GM20431 (cell line): ENCODE data around the gene GBF1.

Experiments used
- in situ Hi-C: fragments of 300-500 bp; cut with MseI, MboI; formaldehyde crosslinking; loops from one replicate; pipeline ENCODE4 v1.15.0; 2020; ENCODE audit warnings: low sequenced_read_pairs; ENCODE audit not compliant: unreplicated experiment

The GBF1 gene

GRCh38 chr10:102400076-102400475 is 154.7 kb downstream of the GBF1 start:
- in situ Hi-C loops = no loop called here

GRCh38 chr10:102400598-102401341 is 155.4 kb downstream of the GBF1 start:
- in situ Hi-C loops = no loop called here

GRCh38 chr10:102401342-102401654 is 156.0 kb downstream of the GBF1 start:
- in situ Hi-C loops = no loop called here

GRCh38 chr10:102401735-102402511 is 156.6 kb downstream of the GBF1 start:
- in situ Hi-C loops = no loop called here

GRCh38 chr10:102402512-102402896 is 157.2 kb downstream of the GBF1 start:
- in situ Hi-C loops = no loop called here

GRCh38 chr10:102403115-102403514 is 157.8 kb downstream of the GBF1 start:
- in situ Hi-C loops = no loop called here

- in situ Hi-C loops = no loop called here
Observed at GRCh38 chr10:102404361-102405107, 159.2 kb downstream of the GBF1 start.

DNA sequence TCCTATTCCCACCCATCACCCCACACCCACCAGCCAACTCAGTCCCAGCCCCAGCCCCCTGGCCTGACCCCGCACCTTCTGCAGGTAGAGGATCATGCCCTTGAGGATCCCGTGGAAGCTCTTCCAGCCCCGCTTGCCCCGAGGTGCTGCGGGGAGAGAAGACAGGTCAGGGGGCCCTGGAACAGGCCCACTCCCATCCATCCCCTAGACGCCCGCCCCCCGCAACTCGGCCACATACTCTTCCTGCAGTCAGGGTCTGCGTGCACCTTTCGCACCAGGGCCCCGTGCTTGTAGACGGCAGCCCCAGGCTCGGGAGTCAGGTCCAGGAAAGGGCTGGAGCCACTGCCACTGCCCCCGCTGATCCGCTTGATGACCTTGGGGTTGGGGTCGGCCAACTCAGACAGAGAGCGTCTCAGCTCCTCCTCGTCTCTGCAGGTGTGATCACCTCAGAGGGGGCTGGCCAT is 159.8 kb downstream of the GBF1 start:
- in situ Hi-C loops = no loop called here

GRCh38 chr10:102405632-102406031 is 160.3 kb downstream of the GBF1 start:
- in situ Hi-C loops = no loop called here

GRCh38 chr10:102406815-102407214 is 161.5 kb downstream of the GBF1 start:
- in situ Hi-C loops = no loop called here

GRCh38 chr10:102407425-102408130 is 162.2 kb downstream of the GBF1 start:
- in situ Hi-C loops = no loop called here

DNA sequence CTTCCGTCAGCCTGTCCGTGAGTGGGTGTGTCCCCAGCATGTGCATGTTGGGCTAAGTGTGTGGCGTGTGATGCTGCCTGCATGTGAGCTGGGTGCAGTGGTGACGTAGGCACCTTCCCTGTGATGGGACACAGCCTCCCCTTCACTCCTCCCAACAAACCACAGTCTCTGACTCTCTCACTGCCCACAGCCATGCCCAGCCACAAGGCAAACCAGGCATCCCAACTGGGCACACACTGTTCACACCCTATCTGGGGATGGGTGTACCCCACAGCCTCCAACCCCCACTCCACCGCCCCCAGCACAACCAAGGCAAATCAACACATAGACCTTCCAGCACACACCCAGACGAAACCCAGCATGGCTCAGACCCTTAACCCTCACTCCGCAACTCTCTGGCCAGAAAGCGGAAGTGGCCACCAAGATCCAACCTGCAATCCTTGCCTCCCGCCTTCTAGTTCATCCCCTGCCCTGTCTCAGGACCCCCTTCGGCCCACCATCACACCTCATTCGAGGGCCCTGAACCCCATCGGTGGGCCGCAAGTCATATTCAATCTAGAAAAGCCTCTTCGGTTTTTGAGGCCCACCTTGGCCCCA is 162.9 kb downstream of the GBF1 start:
- in situ Hi-C loops = no loop called here

GRCh38 chr10:102408728-102409603 is 163.6 kb downstream of the GBF1 start:
- in situ Hi-C loops = no loop called here

GRCh38 chr10:102409604-102410428 is 164.5 kb downstream of the GBF1 start:
- in situ Hi-C loops = no loop called here

DNA sequence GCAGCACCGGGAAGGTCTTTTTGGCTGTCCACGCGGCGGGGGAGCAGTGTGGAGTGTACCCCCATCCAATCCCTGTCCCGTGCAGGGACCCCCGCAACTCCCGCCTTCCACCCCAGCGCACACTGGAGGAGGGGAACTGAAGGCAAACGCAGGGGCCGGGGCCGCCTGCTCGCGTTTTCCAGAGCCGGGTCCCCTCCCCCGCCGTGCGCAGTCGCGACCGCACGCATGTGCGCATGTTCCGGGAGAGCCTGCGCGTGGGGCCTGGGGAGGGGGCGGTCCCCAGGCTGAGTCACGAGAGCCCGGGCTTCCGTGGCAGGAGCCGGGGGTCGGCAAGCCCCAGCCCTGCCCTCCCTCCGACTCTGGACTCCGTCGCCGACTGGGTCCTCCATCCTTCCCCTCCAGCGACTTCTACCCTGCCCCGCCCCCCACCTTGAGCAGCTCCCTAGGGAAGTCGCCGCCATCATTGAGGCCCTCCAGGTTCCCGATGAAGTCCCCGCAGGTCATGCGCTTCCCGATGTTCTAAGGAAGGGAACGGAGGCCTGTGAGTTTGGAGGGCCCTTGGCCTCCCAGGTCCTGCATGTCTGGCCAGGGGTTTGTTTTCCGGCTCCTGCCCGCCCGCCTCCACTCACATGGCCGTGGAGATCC is 165.2 kb downstream of the GBF1 start:
- in situ Hi-C loops = no loop called here

DNA sequence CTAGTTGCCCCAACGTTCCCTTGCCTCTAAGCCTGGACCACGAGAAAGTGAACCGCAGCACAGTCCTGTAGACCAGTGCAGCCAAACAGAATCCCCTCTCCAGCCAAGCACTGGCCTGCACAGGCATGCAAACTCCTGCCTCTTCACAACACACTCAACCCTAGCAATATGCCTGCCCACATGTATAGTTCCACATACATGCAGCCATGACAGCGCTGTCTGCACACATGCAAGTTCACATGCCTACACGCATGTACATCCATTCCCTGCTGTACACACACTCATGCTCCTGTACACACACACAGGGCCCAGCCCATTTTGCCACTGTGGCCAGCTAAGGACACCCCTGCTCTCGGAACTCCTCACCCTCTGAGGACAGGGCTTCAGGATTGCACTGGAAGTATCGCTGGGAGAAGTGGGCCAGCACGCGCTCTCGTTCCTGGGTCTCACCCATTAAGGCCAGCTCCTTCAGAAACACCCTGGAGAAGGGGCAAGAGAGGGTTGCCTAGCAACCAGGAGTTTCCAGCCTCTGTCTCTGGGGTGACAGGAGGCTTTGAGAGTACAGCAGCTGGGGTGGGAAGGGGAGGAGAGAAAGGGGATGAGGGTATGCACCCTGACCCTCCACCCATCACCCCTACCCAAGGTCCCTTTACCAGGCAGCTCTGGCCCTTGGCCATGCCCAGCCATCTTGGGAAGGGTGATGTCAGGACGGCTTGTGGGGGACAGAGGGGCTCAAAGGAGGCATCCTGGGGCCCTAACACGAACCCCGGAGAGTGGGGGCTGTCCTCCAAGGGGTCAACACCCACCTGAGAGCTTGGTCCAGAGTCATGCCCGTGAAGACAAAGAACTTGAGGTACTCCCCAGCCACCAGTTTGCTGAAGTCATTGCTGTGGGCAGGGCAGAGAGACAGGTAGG is 166.3 kb downstream of the GBF1 start:
- in situ Hi-C loops = no loop called here

GRCh38 chr10:102412293-102412692 is 167.0 kb downstream of the GBF1 start:
- in situ Hi-C loops = no loop called here
